ENCODE measurements around the gene SLC11A2. TPM values are rescaled to one million over a fixed set of nuclear protein-coding genes. Genes with fewer than 3 reads are reported as not detected.

The SLC11A2 gene
- total and polyA plus RNA-seq, 9 of the 15 experiments (the other 6 are each of a cell fraction or from before 2014, with no cell fraction given): 21.1 to 54.0 (median 32.9) TPM

DNA sequence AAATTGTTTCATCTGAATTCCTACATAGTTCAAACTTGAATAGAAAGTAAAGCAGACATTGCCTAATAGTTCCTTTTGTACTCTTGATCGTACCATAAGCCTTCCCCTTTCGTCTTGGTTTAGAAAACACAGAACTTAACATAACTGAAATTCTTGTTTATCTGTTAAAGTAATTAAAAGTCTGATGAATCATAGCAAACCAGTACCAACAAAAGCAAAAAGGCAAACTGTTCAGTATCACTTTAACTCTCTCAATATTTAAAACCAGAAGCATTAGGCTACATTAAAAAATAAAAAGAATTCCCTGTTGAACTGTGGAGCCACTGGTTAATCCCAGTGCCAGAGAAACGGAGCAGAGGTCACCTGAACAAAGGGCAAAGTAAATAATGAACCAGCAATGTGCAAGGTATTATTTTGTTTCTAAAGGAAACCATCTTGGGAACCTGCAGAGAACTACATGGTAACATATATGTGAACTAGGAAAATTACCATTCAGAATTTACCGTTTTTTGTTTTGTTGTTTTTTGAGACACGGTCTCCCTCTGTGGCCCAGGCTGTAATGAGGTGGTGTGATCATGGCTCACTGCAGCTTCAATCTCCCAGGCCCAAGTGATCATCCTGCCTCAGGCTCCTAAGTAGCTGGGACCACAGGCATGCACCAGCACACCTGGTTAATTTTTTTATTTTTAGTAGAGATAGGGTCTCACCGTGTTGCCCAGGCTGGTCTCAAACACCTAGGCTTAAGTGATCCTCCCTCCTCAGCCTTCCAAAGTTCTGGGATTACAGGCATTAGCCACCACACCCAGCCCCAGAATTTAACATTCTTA, 91.0 kb downstream of the SLC11A2 start:
- Histone ChIP-seq H2AFZ (ENCODE audit: low read depth, low read length) (peak overlapping the region; percentile 42; the same call in 1 of the 2 replicates), H3K79me2 (ENCODE audit: control insufficient read depth, insufficient read depth, low read length) (no peaks in the 10 kb centered on the region), H3K27ac (ENCODE audit: extremely low read depth, low read depth, low read length) (no peak overlapping the region), H3K9me3 (replicated peaks; ENCODE audit: control insufficient read depth, insufficient read depth, low read depth, low read length) (peaks cover 13% of the 10 kb centered on the region), H4K20me1 (replicated peaks; ENCODE audit: control insufficient read depth, insufficient read depth, low read length) (no peaks in the 10 kb centered on the region), H3K4me3 (no peak overlapping the region), H3K27me3 (ENCODE audit: control insufficient read depth in 2 of 2, insufficient read depth in 2 of 2, low read length in 2 of 2) (no peaks in the 10 kb centered on the region), H3K4me1 (replicated peaks in 1 of 2; ENCODE audit: control insufficient read depth in 2 of 2, insufficient read depth in 2 of 2, low read length in 2 of 2) (peaks cover 5 to 36% of the 10 kb centered on the region in 2 experiments), H3K4me2 (ENCODE audit: insufficient read depth, low read length) (no peak overlapping the region), H3K36me3 (ENCODE audit: control insufficient read depth, insufficient read depth, low read length) (no peaks in the 10 kb centered on the region; the same call in 2 of the 3 replicates), H3K9ac (ENCODE audit: insufficient read depth in 1 of 2, low read depth in 2 of 2, low read length in 2 of 2) (no peak overlapping the region), H3K9me1 (ENCODE audit: control insufficient read depth, insufficient read depth, low read length) (no peaks in the 10 kb centered on the region)
- WGBS (ENCODE audit: insufficient coverage, low coverage, missing lambda C conversion rate): 65% methylated on average over 6 of the region's 6 CpGs
- intact Hi-C loops (cut with micrococcal nuclease): no loop called here
- in situ Hi-C loops (cut with MboI): no loop called here
- ChIA-PET POLR2A (interaction anchor here (1.1 kb wide), 1 partner anchor 11 kb away, joined by 3 read pairs; no protein-coding TSS in a partner anchor), CTCF (ENCODE audit: low intra/inter-chr PET ratio) (no interaction called here)
- FAIRE-seq (no peak), DNase-seq (ENCODE audit: extremely low read depth in 1 of 4, low spot score in 3 of 4) (no peak), ATAC-seq (no peak)
- BruUV-seq (replicated peaks): no TSS peak
- TF ChIP-seq, protein P1, sequence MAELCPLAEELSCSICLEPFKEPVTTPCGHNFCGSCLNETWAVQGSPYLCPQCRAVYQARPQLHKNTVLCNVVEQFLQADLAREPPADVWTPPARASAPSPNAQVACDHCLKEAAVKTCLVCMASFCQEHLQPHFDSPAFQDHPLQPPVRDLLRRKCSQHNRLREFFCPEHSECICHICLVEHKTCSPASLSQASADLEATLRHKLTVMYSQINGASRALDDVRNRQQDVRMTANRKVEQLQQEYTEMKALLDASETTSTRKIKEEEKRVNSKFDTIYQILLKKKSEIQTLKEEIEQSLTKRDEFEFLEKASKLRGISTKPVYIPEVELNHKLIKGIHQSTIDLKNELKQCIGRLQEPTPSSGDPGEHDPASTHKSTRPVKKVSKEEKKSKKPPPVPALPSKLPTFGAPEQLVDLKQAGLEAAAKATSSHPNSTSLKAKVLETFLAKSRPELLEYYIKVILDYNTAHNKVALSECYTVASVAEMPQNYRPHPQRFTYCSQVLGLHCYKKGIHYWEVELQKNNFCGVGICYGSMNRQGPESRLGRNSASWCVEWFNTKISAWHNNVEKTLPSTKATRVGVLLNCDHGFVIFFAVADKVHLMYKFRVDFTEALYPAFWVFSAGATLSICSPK (IDR thresholded peaks at IDR 0.05; ENCODE audit: borderline replicate concordance): no peak
- TF ChIP-seq SETDB1 (IDR thresholded peaks at IDR 0.05; ENCODE audit: low read length) (no peak), CHD1 (IDR thresholded peaks at IDR 0.05; ENCODE audit: low read length) (no peak), CREBBP (IDR thresholded peaks at IDR 0.05; ENCODE audit: low read depth, low read length) (no peak), ZBTB7A (IDR thresholded peaks at IDR 0.05; ENCODE audit: borderline replicate concordance, control insufficient read depth, low read depth, low read length) (no peak), ZNF224 (CRISPR knock-in tag; IDR thresholded peaks at IDR 0.05) (no peak), ERF (CRISPR knock-in tag; IDR thresholded peaks at IDR 0.05) (no peak), XRCC4 (IDR thresholded peaks at IDR 0.05; ENCODE audit: extremely low read depth, insufficient read depth, insufficient read length) (no peak), LARP7 (IDR thresholded peaks at IDR 0.05) (no peak)
- TF ChIP-seq, protein P2, sequence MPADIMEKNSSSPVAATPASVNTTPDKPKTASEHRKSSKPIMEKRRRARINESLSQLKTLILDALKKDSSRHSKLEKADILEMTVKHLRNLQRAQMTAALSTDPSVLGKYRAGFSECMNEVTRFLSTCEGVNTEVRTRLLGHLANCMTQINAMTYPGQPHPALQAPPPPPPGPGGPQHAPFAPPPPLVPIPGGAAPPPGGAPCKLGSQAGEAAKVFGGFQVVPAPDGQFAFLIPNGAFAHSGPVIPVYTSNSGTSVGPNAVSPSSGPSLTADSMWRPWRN (IDR thresholded peaks at IDR 0.05; ENCODE audit: low read depth): no peak
- TF ChIP-seq, protein P3, sequence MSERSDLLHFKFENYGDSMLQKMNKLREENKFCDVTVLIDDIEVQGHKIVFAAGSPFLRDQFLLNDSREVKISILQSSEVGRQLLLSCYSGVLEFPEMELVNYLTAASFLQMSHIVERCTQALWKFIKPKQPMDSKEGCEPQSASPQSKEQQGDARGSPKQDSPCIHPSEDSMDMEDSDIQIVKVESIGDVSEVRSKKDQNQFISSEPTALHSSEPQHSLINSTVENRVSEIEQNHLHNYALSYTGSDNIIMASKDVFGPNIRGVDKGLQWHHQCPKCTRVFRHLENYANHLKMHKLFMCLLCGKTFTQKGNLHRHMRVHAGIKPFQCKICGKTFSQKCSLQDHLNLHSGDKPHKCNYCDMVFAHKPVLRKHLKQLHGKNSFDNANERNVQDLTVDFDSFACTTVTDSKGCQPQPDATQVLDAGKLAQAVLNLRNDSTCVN (CRISPR knock-in tag; IDR thresholded peaks at IDR 0.05): no peak
